Esophagus squamous epithelium (tissue), 4 donors: ENCODE measurements around the gene MAN2A1.

Source experiments
- CTCF ChIP-seq, 6 experiments: fragments of 450-650 bp in 4 of 6; fragments of 200-600 bp in 2 of 6; sonication (generic) in 2 of 6; IDR thresholded peaks; one replicate each; pipeline ENCODE4 v1.5.1; 2016 to 2019; ENCODE audit warnings: antibody characterized with exemption in 6 of 6, mild to moderate bottlenecking in 4 of 6, moderate library complexity in 4 of 6
- POLR2A ChIP-seq, 4 donors: fragments of 450-650 bp; IDR thresholded peaks; one replicate each; pipeline ENCODE4 v1.6.1; 2017; ENCODE audit warnings: antibody characterized with exemption in 4 of 4, mild to moderate bottlenecking in 4 of 4, moderate library complexity in 3 of 4

GRCh38 chr5:109693535-109694400 is 4.0 kb downstream of the MAN2A1 start:
- TF ChIP-seq CTCF (IDR thresholded peaks at IDR 0.05) (no peak), POLR2A (IDR thresholded peaks at IDR 0.05) (no peak)
